ENCODE results near the gene CIROP. TPM values are rescaled to one million over a fixed set of nuclear protein-coding genes. Genes with fewer than 3 reads are reported as not detected.
A peak's percentile ranks its signal among the peaks of the same experiment; 100 is the strongest.

Gene CIROP
- total and polyA plus RNA-seq, 9 of the 15 experiments (the other 6 are each of a cell fraction or from before 2014, with no cell fraction given): not detected

- TF ChIP-seq JUND (IDR thresholded peaks at IDR 0.05; ENCODE audit: borderline replicate concordance, low read depth, low read length) (no peak), JUND (tag; IDR thresholded peaks at IDR 0.05; ENCODE audit: borderline replicate concordance, low read depth, low read length) (no peak), ZNF263 (CRISPR knock-in tag; IDR thresholded peaks at IDR 0.05; ENCODE audit: borderline replicate concordance) (no peak), GMEB1 (CRISPR knock-in tag; IDR thresholded peaks at IDR 0.05) (peak; percentile 11; the same call in 1 of the 2 replicates), SMARCA4 (IDR thresholded peaks at IDR 0.05) (no peak; the same call in 1 of the 2 replicates), ZNF280A (IDR thresholded peaks at IDR 0.05; ENCODE audit: low read depth, partially characterized antibody) (no peak), ZNF408 (CRISPR knock-in tag; IDR thresholded peaks at IDR 0.05; ENCODE audit: low read depth) (no peak), KDM1A (IDR thresholded peaks at IDR 0.05) (no peak), GTF3C2 (IDR thresholded peaks at IDR 0.05; ENCODE audit: borderline replicate concordance, extremely low read depth, insufficient read length) (no peak), IFI16 (CRISPR knock-in tag; IDR thresholded peaks at IDR 0.05) (no peak), PHF20 (IDR thresholded peaks at IDR 0.05; ENCODE audit: partially characterized antibody) (no peak), EWSR1 (IDR thresholded peaks at IDR 0.05; ENCODE audit: borderline replicate concordance, low read depth, partially characterized antibody) (no peak), RBM14 (IDR thresholded peaks at IDR 0.05; ENCODE audit: borderline replicate concordance, insufficient read depth, low read depth, low read length) (no peak), STAG1 (CRISPR knock-in tag; IDR thresholded peaks at IDR 0.05; ENCODE audit: borderline replicate concordance) (no peak), THAP7 (CRISPR knock-in tag; IDR thresholded peaks at IDR 0.05) (no peak), MTA1 (IDR thresholded peaks at IDR 0.05; ENCODE audit: borderline replicate concordance) (peak; percentile 81; the same call in 1 of the 2 replicates), MAFG (tag; conservative IDR thresholded peaks at IDR 0.05) (no peak), CXXC5 (CRISPR knock-in tag; IDR thresholded peaks at IDR 0.05) (peak; percentile 84)
Measured at GRCh38 chr14:23056956-23057756, 47.6 kb downstream of the CIROP start, which contains the start of gene CDH24 (continued).

Measured in K562 (cell line).